ENCODE results near the gene EEF1AKMT1.

The EEF1AKMT1 gene

DNA sequence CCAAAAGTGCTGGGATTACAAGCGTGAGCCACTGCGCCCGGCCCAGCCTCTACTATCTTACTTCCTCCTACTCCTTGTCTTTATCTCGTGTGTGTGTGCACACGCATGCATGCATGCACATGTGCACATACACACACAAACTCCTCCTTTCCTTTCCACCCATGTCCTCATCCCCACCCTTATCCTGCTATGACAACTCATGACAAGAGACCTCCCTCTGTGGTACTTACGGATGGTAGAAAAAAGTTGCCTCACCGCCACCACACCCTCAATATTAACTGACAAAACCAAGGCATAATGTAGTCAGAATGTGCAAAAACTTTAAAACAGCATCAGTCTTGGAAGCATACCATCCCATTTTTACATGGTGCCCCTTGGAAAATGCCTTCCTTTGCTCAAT is 15.9 kb upstream of the EEF1AKMT1 start:
- TF ChIP-seq TCF4 (CRISPR knock-in tag; IDR thresholded peaks at IDR 0.05; ENCODE audit: borderline replicate concordance) (no peak), GLIS3 (CRISPR knock-in tag; IDR thresholded peaks at IDR 0.05) (no peak), BACH2 (CRISPR knock-in tag; IDR thresholded peaks at IDR 0.05; ENCODE audit: borderline replicate concordance) (no peak), ZNF8 (CRISPR knock-in tag; IDR thresholded peaks at IDR 0.05) (no peak), ESRRG (CRISPR knock-in tag; IDR thresholded peaks at IDR 0.05) (no peak), CSDC2 (CRISPR knock-in tag; IDR thresholded peaks at IDR 0.05) (no peak), OSR1 (CRISPR knock-in tag; IDR thresholded peaks at IDR 0.05) (no peak), ZFP3 (CRISPR knock-in tag; IDR thresholded peaks at IDR 0.05) (no peak), ZC3H10 (CRISPR knock-in tag; IDR thresholded peaks at IDR 0.05) (no peak), RARB (CRISPR knock-in tag; IDR thresholded peaks at IDR 0.05) (no peak), ZNF565 (CRISPR knock-in tag; conservative IDR thresholded peaks at IDR 0.05; ENCODE audit: low read depth) (no peak), ARNTL (CRISPR knock-in tag; IDR thresholded peaks at IDR 0.05; ENCODE audit: borderline replicate concordance, low read depth) (no peak), ISL1 (CRISPR knock-in tag; IDR thresholded peaks at IDR 0.05) (no peak), ZFP30 (CRISPR knock-in tag; IDR thresholded peaks at IDR 0.05) (no peak)
- TF ChIP-seq, protein P1, sequence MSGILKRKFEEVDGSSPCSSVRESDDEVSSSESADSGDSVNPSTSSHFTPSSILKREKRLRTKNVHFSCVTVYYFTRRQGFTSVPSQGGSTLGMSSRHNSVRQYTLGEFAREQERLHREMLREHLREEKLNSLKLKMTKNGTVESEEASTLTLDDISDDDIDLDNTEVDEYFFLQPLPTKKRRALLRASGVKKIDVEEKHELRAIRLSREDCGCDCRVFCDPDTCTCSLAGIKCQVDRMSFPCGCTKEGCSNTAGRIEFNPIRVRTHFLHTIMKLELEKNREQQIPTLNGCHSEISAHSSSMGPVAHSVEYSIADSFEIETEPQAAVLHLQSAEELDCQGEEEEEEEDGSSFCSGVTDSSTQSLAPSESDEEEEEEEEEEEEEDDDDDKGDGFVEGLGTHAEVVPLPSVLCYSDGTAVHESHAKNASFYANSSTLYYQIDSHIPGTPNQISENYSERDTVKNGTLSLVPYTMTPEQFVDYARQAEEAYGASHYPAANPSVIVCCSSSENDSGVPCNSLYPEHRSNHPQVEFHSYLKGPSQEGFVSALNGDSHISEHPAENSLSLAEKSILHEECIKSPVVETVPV (CRISPR knock-in tag; IDR thresholded peaks at IDR 0.05) = no peak
- TF ChIP-seq, protein P2, sequence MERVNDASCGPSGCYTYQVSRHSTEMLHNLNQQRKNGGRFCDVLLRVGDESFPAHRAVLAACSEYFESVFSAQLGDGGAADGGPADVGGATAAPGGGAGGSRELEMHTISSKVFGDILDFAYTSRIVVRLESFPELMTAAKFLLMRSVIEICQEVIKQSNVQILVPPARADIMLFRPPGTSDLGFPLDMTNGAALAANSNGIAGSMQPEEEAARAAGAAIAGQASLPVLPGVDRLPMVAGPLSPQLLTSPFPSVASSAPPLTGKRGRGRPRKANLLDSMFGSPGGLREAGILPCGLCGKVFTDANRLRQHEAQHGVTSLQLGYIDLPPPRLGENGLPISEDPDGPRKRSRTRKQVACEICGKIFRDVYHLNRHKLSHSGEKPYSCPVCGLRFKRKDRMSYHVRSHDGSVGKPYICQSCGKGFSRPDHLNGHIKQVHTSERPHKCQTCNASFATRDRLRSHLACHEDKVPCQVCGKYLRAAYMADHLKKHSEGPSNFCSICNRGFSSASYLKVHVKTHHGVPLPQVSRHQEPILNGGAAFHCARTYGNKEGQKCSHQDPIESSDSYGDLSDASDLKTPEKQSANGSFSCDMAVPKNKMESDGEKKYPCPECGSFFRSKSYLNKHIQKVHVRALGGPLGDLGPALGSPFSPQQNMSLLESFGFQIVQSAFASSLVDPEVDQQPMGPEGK (CRISPR knock-in tag; IDR thresholded peaks at IDR 0.05; ENCODE audit: borderline replicate concordance) = no peak
- TF ChIP-seq, protein P3, sequence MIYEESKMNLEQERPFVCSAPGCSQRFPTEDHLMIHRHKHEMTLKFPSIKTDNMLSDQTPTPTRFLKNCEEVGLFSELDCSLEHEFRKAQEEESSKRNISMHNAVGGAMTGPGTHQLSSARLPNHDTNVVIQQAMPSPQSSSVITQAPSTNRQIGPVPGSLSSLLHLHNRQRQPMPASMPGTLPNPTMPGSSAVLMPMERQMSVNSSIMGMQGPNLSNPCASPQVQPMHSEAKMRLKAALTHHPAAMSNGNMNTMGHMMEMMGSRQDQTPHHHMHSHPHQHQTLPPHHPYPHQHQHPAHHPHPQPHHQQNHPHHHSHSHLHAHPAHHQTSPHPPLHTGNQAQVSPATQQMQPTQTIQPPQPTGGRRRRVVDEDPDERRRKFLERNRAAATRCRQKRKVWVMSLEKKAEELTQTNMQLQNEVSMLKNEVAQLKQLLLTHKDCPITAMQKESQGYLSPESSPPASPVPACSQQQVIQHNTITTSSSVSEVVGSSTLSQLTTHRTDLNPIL (CRISPR knock-in tag; IDR thresholded peaks at IDR 0.05; ENCODE audit: low read depth) = no peak
- TF ChIP-seq, protein P4, sequence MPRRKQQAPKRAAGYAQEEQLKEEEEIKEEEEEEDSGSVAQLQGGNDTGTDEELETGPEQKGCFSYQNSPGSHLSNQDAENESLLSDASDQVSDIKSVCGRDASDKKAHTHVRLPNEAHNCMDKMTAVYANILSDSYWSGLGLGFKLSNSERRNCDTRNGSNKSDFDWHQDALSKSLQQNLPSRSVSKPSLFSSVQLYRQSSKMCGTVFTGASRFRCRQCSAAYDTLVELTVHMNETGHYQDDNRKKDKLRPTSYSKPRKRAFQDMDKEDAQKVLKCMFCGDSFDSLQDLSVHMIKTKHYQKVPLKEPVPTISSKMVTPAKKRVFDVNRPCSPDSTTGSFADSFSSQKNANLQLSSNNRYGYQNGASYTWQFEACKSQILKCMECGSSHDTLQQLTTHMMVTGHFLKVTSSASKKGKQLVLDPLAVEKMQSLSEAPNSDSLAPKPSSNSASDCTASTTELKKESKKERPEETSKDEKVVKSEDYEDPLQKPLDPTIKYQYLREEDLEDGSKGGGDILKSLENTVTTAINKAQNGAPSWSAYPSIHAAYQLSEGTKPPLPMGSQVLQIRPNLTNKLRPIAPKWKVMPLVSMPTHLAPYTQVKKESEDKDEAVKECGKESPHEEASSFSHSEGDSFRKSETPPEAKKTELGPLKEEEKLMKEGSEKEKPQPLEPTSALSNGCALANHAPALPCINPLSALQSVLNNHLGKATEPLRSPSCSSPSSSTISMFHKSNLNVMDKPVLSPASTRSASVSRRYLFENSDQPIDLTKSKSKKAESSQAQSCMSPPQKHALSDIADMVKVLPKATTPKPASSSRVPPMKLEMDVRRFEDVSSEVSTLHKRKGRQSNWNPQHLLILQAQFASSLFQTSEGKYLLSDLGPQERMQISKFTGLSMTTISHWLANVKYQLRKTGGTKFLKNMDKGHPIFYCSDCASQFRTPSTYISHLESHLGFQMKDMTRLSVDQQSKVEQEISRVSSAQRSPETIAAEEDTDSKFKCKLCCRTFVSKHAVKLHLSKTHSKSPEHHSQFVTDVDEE (CRISPR knock-in tag; IDR thresholded peaks at IDR 0.05) = no peak
- TF ChIP-seq, protein P5, sequence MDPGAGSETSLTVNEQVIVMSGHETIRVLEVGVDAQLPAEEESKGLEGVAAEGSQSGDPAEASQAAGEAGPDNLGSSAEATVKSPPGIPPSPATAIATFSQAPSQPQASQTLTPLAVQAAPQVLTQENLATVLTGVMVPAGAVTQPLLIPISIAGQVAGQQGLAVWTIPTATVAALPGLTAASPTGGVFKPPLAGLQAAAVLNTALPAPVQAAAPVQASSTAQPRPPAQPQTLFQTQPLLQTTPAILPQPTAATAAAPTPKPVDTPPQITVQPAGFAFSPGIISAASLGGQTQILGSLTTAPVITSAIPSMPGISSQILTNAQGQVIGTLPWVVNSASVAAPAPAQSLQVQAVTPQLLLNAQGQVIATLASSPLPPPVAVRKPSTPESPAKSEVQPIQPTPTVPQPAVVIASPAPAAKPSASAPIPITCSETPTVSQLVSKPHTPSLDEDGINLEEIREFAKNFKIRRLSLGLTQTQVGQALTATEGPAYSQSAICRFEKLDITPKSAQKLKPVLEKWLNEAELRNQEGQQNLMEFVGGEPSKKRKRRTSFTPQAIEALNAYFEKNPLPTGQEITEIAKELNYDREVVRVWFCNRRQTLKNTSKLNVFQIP (CRISPR knock-in tag; IDR thresholded peaks at IDR 0.05; ENCODE audit: borderline replicate concordance, low read depth) = no peak
- no peak for ATAC-seq

DNA sequence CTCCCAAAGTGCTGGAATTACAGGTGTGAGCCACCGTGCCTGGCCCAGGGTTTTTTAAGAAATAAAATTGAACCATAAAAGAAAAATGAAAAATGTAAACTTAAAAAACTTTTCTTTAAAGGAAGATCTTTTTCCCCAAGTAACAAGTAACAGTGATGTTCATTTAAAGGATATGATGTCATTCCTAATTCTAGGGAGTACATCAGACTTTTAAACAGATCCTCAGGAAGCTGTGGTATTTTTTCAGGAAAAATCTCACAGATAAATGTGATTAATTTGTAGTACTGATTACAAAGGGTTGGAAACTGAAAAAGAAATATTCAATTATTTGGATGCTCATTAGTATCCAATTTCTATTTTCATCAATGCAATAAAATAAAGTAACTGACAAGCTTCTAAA is 14.6 kb upstream of the EEF1AKMT1 start:
- ATAC-seq = no peak
- TF ChIP-seq ZC3H10 (CRISPR knock-in tag; IDR thresholded peaks at IDR 0.05) = no peak
- TF ChIP-seq, protein P5 (CRISPR knock-in tag; IDR thresholded peaks at IDR 0.05; ENCODE audit: borderline replicate concordance, low read depth) = no peak
- no peak for TF ChIP-seq ZNF565 (CRISPR knock-in tag; conservative IDR thresholded peaks at IDR 0.05; ENCODE audit: low read depth)
- no peak for TF ChIP-seq ZFP3 (CRISPR knock-in tag; IDR thresholded peaks at IDR 0.05)
- no peak for TF ChIP-seq ARNTL (CRISPR knock-in tag; IDR thresholded peaks at IDR 0.05; ENCODE audit: borderline replicate concordance, low read depth)
- TF ChIP-seq TCF4 (CRISPR knock-in tag; IDR thresholded peaks at IDR 0.05; ENCODE audit: borderline replicate concordance) = no peak
- TF ChIP-seq ISL1 (CRISPR knock-in tag; IDR thresholded peaks at IDR 0.05) = no peak
- no peak for TF ChIP-seq GLIS3 (CRISPR knock-in tag; IDR thresholded peaks at IDR 0.05)
- no peak for TF ChIP-seq PPARA (CRISPR knock-in tag; IDR thresholded peaks at IDR 0.05; ENCODE audit: borderline replicate concordance)
- no peak for TF ChIP-seq BACH2 (CRISPR knock-in tag; IDR thresholded peaks at IDR 0.05; ENCODE audit: borderline replicate concordance)
- TF ChIP-seq, protein P3 (CRISPR knock-in tag; IDR thresholded peaks at IDR 0.05; ENCODE audit: low read depth) = no peak
- TF ChIP-seq ZNF8 (CRISPR knock-in tag; IDR thresholded peaks at IDR 0.05) = no peak
- TF ChIP-seq ZFP30 (CRISPR knock-in tag; IDR thresholded peaks at IDR 0.05) = no peak
- no peak for TF ChIP-seq ESRRG (CRISPR knock-in tag; IDR thresholded peaks at IDR 0.05)
- TF ChIP-seq, protein P2 (CRISPR knock-in tag; IDR thresholded peaks at IDR 0.05; ENCODE audit: borderline replicate concordance) = no peak
- no peak for TF ChIP-seq TOX (CRISPR knock-in tag; IDR thresholded peaks at IDR 0.05; ENCODE audit: borderline replicate concordance)

All from SK-N-SH treated with all-trans-retinoic acid at 6 μM for 48 hours (cell line).